Adipocyte (in vitro differentiated cells): ENCODE data around the gene UVSSA.
"Not testable (repeated sequence)": the region's sequence is repeated elsewhere in the genome, so short reads cannot be mapped to it uniquely, and the experiment has no call there.

Source experiments
- DNase-seq: peaks from one replicate; pipeline ENCODE4 v3.0.0-alpha.2; 2015; ENCODE audit warnings: low read depth
- H3K27me3 ChIP-seq: replicated peaks from 2 replicates; pipeline ENCODE4 v1.7.0; 2013; ENCODE audit warnings: mild to moderate bottlenecking, low read length, moderate library complexity; ENCODE audit not compliant: control insufficient read depth, insufficient read depth
- H3K36me3 ChIP-seq: 2 replicates; pipeline ENCODE4 v1.7.0; 2013; ENCODE audit warnings: low read length, mild to moderate bottlenecking, moderate library complexity; ENCODE audit not compliant: control insufficient read depth, insufficient read depth, severe bottlenecking
- H3K4me1 ChIP-seq: 2 replicates; pipeline ENCODE4 v1.7.0; 2013; ENCODE audit warnings: mild to moderate bottlenecking, low read length, moderate library complexity; ENCODE audit not compliant: control insufficient read depth, insufficient read depth
- H3K4me3 ChIP-seq: 2 replicates; pipeline ENCODE4 v1.7.0; 2013; ENCODE audit warnings: mild to moderate bottlenecking, low read length, moderate library complexity
- H3K9ac ChIP-seq: 2 replicates; pipeline ENCODE4 v1.7.0; 2013; ENCODE audit warnings: mild to moderate bottlenecking, low read length, moderate library complexity
- H3K9me3 ChIP-seq: 2 replicates; pipeline ENCODE4 v1.7.0; 2013; ENCODE audit warnings: mild to moderate bottlenecking, low read length, moderate library complexity; ENCODE audit not compliant: control insufficient read depth

UVSSA gene

DNA sequence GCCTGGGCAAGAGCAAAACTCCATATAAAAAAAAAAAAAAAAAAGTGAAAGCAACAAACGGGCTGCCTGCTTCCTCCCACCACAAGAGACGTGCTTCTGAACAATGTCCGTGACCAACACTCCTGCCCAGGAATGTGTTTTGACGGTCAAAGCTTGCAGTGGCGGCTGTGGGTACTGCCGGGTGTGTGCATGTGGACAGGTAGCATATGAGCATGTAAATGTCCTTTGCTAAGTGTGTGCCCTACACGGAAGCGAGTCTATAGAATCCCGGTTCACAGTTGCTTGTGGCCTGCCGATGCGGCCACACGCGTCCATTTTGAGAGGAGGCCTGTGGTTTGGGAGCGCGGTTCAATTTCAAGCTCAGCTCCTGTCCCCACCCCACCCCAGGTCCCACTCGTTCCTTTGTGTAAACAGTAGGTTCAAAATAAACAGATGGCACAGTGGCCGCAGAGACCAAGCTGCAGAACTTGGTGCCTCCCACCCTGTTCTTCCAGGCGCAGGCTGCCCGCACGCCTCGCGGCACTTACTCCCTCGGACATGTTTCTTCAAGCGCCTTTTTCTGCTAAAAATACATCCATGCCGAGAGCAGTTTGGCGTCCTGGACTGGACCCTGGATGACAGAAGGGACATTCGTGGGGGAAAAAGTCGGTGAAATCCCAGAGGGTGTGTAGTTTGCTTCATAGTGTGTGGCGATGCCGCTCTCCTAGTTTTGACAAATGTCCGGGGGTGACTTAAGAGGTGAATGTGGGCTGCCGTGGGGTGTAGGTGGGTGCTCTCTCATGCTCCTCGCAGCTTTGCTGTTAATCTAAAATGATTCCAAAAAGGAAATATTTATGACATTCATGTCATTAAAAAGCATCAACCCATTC is 70.7 kb downstream of the UVSSA start:
- peaks cover 42% of the 10 kb centered on the region for H3K27me3 ChIP-seq

GRCh38 chr4:1418494-1419285 is 71.7 kb downstream of the UVSSA start:
- Histone ChIP-seq H3K4me1 (no peaks in the 10 kb centered on the region), H3K27me3 (peaks cover 38% of the 10 kb centered on the region), H3K9ac (no peak overlapping the region), H3K4me3 (no peak overlapping the region), H3K9me3 (peaks cover 11% of the 10 kb centered on the region), H3K36me3 (no peaks in the 10 kb centered on the region)
- no peak for DNase-seq

More for the DNA sequence above, 70.7 kb downstream of the UVSSA start:
- no peak overlapping the region for H3K4me3 ChIP-seq
- no peak overlapping the region for H3K9ac ChIP-seq
- peaks cover 5% of the 10 kb centered on the region for H3K9me3 ChIP-seq
- no peaks in the 10 kb centered on the region for H3K4me1 ChIP-seq
- DNase-seq = no peak
- no peaks in the 10 kb centered on the region for H3K36me3 ChIP-seq

- Histone ChIP-seq H3K4me1 (no peaks in the 10 kb centered on the region), H3K36me3 (no peaks in the 10 kb centered on the region), H3K9me3 (peaks cover 11% of the 10 kb centered on the region), H3K4me3 (no peak overlapping the region), H3K27me3 (peaks cover 38% of the 10 kb centered on the region), H3K9ac (no peak overlapping the region)
- no peak for DNase-seq
These were observed 72.7 kb downstream of the UVSSA start for GRCh38 chr4:1419708-1420107.

DNA sequence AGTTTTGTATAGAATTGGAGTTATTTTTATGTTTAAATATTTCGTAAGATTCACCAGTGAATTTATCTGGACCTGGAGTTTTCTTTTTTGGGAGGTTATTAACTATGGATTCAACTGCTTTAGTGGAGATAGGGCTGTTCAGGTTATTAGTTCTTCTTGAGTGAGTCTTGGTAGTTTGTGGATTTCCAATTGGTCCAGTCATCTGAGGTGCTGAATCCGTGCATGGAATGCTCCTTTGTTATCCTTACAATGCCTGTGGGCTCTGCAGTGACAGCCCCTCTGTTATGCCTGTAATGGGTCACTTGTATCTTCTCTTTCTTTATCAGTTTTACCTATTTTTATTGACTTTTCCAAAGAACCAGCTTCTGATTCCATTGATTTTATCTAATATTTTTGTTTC is 74.6 kb downstream of the UVSSA start:
- Histone ChIP-seq H3K4me3 (no peak overlapping the region), H3K27me3 (peaks cover 34% of the 10 kb centered on the region)
- DNase-seq = no peak

DNA sequence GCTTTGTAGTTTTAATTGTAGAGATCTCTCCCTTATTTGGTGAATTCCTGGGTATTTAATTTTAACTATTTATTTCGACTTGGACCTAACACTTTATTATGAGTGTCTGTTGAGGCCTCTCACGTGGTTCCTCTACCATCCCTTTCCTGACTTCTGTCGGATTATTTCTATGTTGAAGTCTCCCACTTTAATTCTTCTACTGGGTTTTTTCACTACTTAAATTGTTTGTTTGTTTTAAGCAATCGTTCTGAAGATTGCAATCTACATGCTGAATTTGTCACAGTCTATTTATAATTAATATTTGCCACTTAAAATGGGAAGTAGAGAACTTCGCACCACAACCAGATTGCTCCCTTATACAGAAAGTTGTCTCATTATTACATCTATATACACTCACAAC is 80.0 kb downstream of the UVSSA start:
- Histone ChIP-seq H3K9ac (no peak overlapping the region), H3K4me1 (no peaks in the 10 kb centered on the region), H3K4me3 (no peak overlapping the region), H3K27me3 (peaks cover 32% of the 10 kb centered on the region), H3K9me3 (peaks cover 11% of the 10 kb centered on the region), H3K36me3 (no peaks in the 10 kb centered on the region)
- no peak for DNase-seq

More for the DNA sequence above, 74.6 kb downstream of the UVSSA start:
- Histone ChIP-seq H3K9ac (no peak overlapping the region), H3K4me1 (no peaks in the 10 kb centered on the region), H3K36me3 (no peaks in the 10 kb centered on the region), H3K9me3 (peaks cover 11% of the 10 kb centered on the region)

GRCh38 chr4:1443688-1444172 is 96.7 kb downstream of the UVSSA start:
- H3K9me3 ChIP-seq, H3K4me3 ChIP-seq, DNase-seq, H3K9ac ChIP-seq, H3K4me1 ChIP-seq, H3K36me3 ChIP-seq: not testable (repeated sequence)
- peaks cover 30% of the 10 kb centered on the region for H3K27me3 ChIP-seq
